SK-N-MC (cell line): Measurements from ENCODE around the gene KIAA0930.

Experiments used
- EZH2 ChIP-seq: fragments of 200-600 bp; sonication (generic); IDR thresholded peaks from one replicate; pipeline ENCODE4 v1.6.1; 2017; ENCODE audit warnings: antibody characterized with exemption
- FOXP2 ChIP-seq: optimal IDR thresholded peaks from 2 replicates; pipeline ENCODE3; 2011; ENCODE audit warnings: mild to moderate bottlenecking, moderate library complexity; ENCODE audit not compliant: insufficient read depth; ENCODE audit errors: extremely low read length, control extremely low read depth
- POLR2AphosphoS5 ChIP-seq: IDR thresholded peaks from 2 replicates; pipeline ENCODE4 v1.6.1; 2012; ENCODE audit warnings: mild to moderate bottlenecking, low read depth, low read length, borderline replicate concordance

DNA sequence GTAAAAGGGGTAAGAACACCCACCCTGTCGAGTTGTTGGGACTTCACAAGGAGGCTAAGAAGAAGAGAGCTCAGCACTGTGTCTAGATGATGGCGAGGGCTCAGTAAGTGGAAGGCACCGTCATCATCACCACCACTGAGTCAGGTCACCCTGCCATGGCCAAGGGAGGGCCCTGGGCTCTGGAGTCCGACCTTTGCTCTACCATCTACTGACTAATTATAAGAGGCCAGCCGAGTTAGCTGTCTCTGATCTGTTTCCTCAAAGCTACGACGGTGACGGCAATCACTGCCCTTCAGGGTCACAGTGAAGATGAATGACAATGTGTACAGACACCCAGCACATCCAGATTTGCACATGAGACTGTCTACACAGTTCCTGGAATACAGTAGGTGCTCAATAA is 29.3 kb downstream of the KIAA0930 start:
- TF ChIP-seq POLR2AphosphoS5 (no peak), EZH2 (no peak), FOXP2 (no peak)
